Thyroid gland (tissue), 4 donors: ENCODE measurements around the gene INPP5B.

Experiments
- CTCF ChIP-seq, 6 experiments: fragments of 200-600 bp in 3 of 6; fragments of 450-650 bp in 3 of 6; sonication (generic) in 3 of 6; IDR thresholded peaks; one replicate each; pipeline ENCODE4 v1.5.1; 2016 to 2019; ENCODE audit warnings: antibody characterized with exemption in 6 of 6, mild to moderate bottlenecking in 2 of 6, inconsistent platforms in 1 of 6, moderate library complexity in 1 of 6
- POLR2A ChIP-seq, 2 donors: fragments of 450-650 bp; IDR thresholded peaks; one replicate each; pipeline ENCODE4 v1.6.1; 2017; ENCODE audit warnings: antibody characterized with exemption in 2 of 2, mild to moderate bottlenecking in 2 of 2, moderate library complexity in 1 of 2

- TF ChIP-seq CTCF (IDR thresholded peaks at IDR 0.05) (no peak), POLR2A (IDR thresholded peaks at IDR 0.05) (no peak)
These were observed 115.7 kb downstream of the INPP5B start for GRCh38 chr1:37831109-37831508.
